Stimulated activated CD8-positive, alpha-beta memory T cell treated with anti-CD3 and anti-CD28 coated beads, Interleukin-4, amount 100 ng/mL, for 4 hours (primary cell): ENCODE measurements around the gene DPP9.
"Not testable (repeated sequence)": the region's sequence is repeated elsewhere in the genome, so short reads cannot be mapped to it uniquely, and the experiment has no call there.

Experiments used
- DNase-seq, 2 donors: peaks; one replicate each; pipeline ENCODE4 v3.0.0-alpha.2; 2020; ENCODE audit warnings: low read depth in 2 of 2, low spot score in 1 of 2

Gene DPP9

GRCh38 chr19:4740092-4740491 is 16.4 kb upstream of the DPP9 start:
- no peak for DNase-seq

- DNase-seq = no peak
These were observed 15.1 kb upstream of the DPP9 start for GRCh38 chr19:4738734-4739133.

- DNase-seq = no peak
These were observed 14.4 kb upstream of the DPP9 start for GRCh38 chr19:4737955-4738600.

- DNase-seq = no peak
These were observed 10.2 kb upstream of the DPP9 start for GRCh38 chr19:4733755-4734345.

- no peak for DNase-seq
These were observed 9.1 kb upstream of the DPP9 start for GRCh38 chr19:4732680-4733114.

GRCh38 chr19:4730740-4731171 is 7.1 kb upstream of the DPP9 start:
- DNase-seq = peak in 1 of 2 donors; percentile 43

GRCh38 chr19:4728871-4729270 is 5.2 kb upstream of the DPP9 start:
- no peak for DNase-seq

GRCh38 chr19:4722671-4723594 is 709 bp downstream of the DPP9 start:
- no peak for DNase-seq

GRCh38 chr19:4721196-4721595 is 2.4 kb downstream of the DPP9 start:
- DNase-seq = no peak

GRCh38 chr19:4720037-4720700 is 3.5 kb downstream of the DPP9 start:
- DNase-seq = no peak

GRCh38 chr19:4719499-4719866 is 4.2 kb downstream of the DPP9 start:
- no peak for DNase-seq

- DNase-seq = no peak
These were observed 5.5 kb downstream of the DPP9 start for GRCh38 chr19:4717966-4718701.

GRCh38 chr19:4717191-4717965 is 6.3 kb downstream of the DPP9 start:
- DNase-seq = no peak

- no peak for DNase-seq
These were observed 8.0 kb downstream of the DPP9 start for GRCh38 chr19:4715529-4716221.

GRCh38 chr19:4715178-4715528 is 8.5 kb downstream of the DPP9 start:
- not testable (repeated sequence) for DNase-seq

GRCh38 chr19:4714016-4714415 is 9.6 kb downstream of the DPP9 start:
- DNase-seq = no peak

- DNase-seq = no peak
These were observed 10.2 kb downstream of the DPP9 start for GRCh38 chr19:4713384-4713951.

- no peak for DNase-seq
These were observed 10.9 kb downstream of the DPP9 start for GRCh38 chr19:4712771-4713170.

- DNase-seq = no peak
These were observed 12.4 kb downstream of the DPP9 start for GRCh38 chr19:4711211-4711610.
